Stimulated activated CD4-positive, alpha-beta T cell treated with anti-CD3 and anti-CD28 coated beads, TNF-alpha, amount 100 ng/mL, for 4 hours (primary cell): ENCODE results near the gene ILDR2.
"Not testable (repeated sequence)": the region's sequence is repeated elsewhere in the genome, so short reads cannot be mapped to it uniquely, and the experiment has no call there.

Source experiments
- DNase-seq, 3 experiments: peaks; one replicate each; pipeline ENCODE4 v3.0.0-alpha.2; 2020; ENCODE audit warnings: low read depth in 3 of 3

The ILDR2 gene

DNA sequence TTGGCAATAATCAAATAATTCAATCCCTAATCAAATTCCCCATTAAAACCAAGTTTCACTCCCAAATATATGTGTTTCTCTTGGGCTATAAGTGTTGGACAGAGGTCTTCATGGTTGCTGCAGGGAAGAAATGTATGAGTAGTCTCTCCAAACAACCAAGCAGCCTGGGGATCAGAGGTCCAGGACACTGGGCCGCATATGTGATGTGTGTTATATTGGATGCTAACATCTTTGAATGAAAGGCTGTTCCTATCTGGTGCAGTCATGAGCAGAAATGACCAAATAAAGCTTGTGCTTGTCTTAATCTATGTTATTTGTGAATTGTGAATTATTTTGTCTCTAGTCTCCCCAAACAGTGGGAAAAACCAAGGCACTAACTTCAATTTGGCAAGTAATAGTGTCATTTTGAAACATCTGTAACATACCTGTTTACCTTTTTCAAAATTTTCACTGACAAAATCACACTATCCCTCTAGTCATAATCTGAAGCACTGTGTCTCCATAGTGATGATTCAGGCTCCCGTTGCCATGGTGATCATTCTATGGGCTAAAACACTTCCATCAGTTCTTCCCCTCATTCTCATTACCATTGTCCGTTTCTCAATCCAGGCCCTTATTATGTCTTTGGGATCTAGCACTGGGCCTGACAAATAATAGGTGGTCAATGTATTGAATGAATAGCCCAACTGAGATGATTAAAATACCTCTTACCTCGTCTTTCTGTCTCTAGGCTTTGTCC is 86.8 kb downstream of the ILDR2 start:
- no peak for DNase-seq

DNA sequence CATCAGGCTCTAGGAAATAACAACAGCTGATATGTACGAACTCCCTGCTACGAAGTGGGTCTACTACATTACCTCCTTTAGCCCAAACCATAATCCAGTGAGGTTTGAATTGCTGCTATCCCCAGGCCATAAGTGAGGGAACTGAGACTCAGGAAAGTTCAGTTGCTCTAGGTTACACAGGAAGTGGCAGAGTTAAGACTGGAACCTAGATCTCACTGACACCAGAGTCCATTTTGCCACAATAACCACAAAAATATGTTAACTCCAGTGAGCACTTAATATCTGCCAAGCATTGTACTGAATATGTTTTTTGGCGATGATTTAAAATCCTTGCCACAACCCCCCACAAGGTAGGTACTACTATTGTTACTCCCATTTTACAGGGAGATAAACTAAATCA is 90.4 kb downstream of the ILDR2 start:
- DNase-seq, result no peak

DNA sequence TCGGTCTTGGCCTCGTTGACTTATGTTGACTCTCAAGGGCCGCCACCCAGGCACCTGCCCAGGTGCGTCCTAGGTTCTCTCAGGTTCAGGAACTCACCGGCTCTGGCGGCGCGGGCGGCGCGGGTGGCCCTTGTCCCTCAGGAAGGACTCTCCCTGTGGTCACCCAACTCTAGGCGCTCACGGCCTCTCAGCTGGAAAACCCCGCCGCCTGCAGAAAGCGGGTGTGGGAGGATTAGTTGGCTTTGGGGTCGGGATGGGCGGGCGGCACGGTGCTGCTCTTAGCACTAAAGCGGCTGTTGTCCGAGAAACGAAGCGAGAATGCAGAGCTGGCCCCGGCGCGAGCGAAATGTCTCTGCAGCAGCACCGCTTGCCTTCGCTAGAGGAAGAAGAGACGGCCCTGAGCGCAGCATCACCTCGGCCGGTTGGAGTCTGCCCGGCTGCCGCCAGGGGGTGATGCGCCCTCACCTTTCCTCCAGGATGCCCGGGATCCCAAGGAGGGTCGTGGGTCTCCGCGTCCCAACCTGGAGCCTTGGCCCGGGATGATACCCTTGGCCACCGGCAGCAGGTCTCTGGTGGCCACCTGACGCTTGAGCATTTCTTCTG is 91.2 kb downstream of the ILDR2 start:
- DNase-seq, result peak in 1 of 3 experiments; percentile 19

DNA sequence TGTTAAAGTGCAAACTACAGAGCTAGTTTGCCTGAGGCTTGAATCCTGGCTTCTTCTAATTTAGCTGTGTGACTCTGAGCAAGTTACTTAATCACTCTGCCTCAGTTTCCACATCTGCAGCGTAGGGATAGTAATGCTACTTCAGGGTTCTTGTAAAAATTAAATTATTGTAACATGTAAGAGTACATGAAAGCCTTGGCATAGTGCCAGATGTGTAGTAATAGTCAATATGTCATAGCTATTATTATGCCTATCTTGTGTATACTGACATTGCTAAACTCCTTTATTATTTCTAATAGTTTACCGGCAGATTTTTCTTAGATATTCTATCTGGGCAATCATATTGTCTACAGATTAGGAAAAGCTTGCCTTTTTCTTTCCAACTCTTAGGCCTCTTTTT is 92.4 kb downstream of the ILDR2 start:
- DNase-seq, result no peak

DNA sequence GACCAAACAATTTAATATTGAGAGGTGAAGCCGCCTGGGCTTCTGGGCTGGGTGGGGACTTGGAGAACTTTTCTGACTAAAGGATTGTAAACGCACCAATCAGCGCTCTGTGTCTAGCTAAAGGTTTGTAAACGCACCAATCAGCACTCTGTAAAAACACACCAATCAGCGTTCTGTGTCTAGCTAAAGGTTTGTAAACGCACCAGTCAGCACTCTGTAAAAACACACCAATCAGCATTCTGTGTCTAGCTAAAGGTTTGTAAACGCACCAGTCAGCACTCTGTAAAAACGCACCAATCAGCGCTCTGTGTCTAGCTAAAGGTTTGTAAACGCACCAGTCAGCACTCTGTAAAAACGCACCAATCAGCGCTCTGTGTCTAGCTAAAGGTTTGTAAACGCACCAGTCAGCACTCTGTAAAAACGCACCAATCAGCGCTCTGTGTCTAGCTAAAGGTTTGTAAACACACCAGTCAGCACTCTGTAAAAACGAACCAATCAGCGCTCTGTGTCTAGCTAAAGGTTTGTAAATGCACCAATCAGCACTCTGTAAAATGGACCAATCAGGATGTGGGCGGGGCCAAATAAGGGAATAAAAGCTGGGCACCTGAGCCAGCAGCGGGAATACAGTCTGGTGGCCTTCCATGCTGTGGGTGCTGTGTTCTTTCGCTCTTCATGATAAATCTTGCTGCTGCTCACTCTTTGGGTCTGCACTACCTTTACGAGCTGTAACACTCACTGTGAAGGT is 97.0 kb downstream of the ILDR2 start:
- not testable (repeated sequence) for DNase-seq

DNA sequence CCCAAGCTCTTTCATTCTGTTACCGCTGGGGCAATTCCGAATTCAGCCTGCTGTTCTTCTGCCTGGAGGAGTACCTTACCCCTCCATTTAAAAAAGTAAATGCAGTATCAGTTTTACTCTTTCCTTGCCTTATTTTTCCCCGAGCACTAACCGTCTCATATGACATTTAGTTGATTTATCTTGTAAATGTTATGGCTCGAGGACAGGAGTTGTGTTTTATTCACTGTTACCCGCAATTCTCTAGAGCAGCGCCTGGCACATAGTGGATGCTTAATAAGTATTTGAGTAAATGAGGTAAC is 98.9 kb downstream of the ILDR2 start:
- DNase-seq, result no peak

DNA sequence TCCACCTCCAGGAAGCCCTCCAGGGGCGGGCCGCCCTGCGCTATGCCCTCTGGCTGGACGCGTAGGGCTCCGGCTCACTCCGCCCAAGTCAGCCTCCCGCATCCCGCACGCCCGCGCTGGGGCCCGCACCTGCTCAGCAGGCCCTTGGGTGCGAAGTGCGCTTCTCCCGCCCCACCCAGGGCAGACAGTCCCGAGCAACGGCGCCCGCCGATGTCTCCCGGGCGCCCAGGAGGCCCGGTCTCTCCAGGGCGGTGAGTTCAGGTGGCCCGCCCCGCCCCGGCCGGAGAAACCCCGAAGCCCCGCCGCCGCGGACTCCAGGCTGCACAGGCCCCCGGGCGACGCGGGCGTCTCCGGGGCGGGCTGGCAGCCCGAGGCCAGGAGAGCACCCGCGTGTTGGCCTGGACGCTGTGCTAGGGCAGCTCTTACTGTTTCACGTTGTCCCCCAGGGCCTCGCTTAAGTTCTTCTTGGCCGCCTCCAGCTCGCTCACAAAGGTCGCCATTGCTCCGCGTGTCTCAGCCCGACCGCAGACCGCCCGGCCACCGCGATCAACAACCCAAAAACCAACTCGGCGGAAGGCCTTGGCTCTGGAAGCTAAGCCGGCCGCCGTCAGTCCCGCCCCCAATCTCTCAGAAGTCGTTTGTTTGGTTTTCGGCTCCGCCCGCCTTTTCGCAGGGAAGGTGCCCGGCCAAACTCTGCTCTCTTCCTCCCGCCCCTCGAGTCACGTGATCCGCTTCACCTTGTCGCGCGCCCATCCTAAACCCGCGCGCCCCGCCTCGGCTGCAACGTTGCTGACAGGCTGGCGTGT is 99.4 kb downstream of the ILDR2 start, which contains the start of gene TADA1:
TSS of gene TADA1 (minus strand) at position 531 of the 806 bp plus-strand sequence. CDS start at position 500, 31 bp downstream.
- peak; percentile 91 to 97 (median 96) for DNase-seq

DNA sequence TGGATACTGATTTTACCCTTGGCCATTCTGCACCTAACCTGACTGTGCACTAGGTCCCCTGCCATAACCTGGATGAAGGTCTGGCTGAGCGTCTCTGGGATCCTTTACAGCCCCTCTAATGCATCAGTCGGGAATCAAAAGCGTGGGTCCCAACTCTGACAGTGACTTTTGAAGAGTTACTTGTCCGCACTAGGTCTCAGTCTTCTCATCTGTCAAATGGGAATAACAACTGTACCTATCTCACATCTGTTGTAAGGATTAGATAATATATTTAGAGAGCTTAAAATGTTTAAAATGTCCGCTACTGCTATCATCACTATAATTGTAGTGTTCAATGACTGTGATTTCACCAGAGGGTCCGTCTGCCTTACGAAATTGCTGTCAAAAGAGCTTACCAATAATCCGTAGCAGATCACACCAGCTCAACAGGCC is 100.0 kb downstream of the ILDR2 start:
- DNase-seq, result no peak

DNA sequence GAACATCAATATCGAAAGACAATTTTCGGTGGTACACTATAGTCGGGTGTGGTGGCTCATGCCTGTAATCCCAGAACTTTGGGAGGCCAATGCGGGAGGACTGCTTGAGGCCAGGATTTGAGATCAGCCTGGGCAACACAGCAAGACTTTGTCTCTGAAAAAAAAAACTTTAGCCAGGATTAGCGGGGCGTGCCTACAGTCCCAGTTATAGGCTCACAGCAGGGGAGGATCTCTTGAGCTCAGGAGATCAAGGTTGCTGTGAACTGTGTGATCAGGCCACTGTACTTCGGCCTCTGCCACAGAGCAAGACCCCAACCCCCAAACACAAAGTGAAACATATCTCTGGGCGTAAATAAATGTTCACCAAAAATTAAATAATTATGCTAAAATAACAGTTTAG is 100.9 kb downstream of the ILDR2 start:
- DNase-seq, result no peak

DNA sequence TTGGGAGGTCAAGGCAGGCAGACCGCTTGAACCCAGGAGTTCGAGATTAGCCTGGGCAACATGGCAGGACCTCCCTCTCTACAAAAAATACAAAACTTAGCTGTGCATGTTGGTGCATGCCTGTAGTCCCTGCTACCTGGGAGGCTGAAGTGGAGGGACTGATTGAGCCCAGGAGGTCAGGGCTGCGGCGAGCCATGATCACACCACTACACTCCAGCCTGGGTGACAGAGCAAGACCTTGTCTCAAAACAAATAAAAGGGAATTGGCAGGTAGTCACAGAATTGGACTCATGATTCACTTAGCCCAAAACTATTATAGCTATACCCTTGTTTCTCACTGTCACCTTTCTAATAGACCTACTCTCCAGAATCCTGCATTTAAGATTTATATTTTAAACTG is 104.8 kb downstream of the ILDR2 start:
- DNase-seq, result no peak

DNA sequence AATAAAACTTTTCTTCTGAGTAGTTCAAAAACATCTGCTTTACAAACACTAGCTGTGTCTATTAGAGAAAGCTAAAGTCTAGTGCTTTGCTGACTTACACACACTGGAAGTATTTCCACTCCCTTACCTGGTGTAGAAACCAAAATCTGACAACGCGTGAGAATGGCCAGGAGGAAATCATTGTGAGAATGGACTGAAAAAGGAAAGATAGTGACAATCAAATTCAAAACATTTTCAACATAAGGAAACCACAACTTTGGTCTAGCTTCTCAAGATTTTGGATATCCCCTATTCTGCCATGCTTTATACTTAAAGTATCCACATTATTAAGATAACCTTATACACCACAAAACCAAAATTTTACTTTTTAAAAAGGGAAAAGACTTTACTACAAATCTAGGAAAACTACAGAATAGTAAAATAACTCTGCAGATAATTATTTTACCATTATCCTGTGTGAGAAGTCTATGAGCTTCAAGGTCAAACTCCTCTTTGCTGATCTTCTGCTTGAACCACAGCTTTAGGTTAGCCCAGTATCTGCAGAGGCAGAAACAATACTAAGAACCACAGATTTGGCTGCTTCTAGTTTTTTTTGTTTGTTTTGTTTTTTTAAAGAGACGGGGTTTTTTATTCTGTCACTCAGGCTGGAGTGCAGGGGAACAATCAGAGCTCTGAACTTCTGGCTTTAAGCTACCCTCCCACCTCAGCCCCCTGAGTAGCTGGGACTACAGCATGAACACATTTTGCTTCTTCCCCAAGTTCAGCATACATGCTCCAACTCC is 105.8 kb downstream of the ILDR2 start:
- DNase-seq, result no peak

DNA sequence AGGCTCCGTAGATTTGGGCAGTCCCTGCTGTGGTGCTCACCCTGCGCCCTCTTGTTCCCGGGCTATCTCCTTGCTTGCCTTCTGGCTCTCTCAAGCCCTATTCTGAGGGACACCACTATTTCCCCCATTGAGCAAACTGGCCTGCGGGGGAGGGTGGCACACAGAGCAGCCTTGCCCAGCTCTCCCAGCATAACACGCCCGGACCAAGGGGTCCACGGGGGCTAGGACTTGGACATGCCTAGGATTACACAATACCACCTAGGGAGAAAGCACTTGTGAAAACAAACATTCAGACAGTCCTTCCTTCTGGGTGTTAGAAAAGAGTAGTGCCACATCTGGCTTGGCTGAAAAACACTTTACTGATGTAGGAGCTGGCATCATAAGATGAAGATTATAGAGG is 106.7 kb downstream of the ILDR2 start:
- no peak for DNase-seq

DNA sequence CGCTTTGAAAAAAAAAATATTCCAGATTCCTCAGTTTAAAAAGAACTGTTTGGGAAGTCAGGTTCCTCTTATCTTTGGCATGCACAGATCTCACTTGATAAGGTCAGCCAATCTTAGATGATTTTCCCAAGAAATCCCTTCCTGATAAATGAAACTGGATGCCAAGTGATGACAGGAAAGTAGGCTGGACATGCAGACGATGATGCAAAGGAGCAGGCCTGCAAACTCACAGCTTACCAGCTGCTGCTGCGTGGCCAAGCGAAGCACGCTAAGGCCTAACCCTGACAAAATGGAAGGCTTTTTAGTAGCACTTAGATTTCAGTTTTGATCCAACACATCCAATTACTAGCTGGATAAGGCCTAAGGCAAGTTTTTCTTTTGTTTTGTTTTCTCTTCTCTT is 109.4 kb downstream of the ILDR2 start:
- no peak for DNase-seq

DNA sequence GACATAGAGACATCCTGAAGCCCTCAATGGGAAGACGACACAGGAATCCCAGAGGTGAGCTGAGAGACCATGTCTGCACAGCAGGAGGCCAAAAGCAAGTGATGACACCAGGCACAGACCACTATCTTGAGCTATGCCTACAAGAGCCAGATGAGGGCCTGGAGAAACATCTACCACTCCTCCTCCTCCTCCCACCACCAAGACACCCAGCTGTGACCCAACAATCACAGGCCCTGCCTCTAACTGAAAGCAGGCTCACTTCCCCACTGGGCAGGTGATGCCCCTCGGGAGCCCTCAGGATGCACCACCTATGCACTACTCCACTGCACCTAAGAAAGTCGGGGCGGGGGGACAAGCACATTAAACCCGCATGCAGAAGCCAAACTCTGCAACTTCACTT is 115.7 kb downstream of the ILDR2 start:
- DNase-seq, result no peak

DNA sequence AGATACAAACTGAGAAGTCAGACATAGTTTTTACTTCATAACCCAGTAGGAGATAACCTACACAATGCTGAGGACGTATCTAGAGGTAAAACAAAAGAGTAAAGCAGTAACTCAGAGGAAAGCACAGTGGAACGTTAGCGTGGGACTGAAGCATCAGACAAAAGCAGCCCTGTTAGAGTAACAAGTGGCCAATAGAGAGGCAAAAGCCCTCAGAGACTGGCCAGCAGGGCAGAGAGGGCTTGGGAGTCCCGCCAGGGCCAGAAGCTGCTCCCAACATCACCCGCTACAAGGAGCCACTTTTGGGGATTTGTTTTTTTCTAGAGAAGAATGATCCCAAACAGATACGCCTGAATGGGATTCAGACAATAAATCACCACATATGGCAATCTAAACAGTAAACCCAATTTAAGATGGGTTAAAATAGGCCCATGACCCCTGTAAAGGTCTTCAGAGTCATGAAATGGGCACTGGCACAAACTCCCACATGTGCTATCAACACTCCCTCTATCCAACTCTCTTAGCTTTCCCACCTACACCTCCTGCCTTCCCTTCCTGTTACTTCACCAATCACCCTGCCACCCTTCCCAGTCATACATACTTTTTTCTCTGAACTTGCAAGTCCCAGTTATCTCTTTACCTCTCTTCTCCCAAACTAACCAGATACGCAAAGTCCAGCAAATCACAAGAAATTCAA is 116.5 kb downstream of the ILDR2 start:
- no peak for DNase-seq
